Body of pancreas (tissue), 4 donors: ENCODE data around the gene HDAC2.

ENCODE experiments used
- POLR2A ChIP-seq, 3 donors: fragments of 450-650 bp; IDR thresholded peaks; one replicate each; pipeline ENCODE4 v1.6.1; 2016; ENCODE audit warnings: antibody characterized with exemption in 3 of 3, mild to moderate bottlenecking in 2 of 3
- TF ChIP-seq, protein P1 (sequence below), 7 experiments: fragments of 450-650 bp in 4 of 7; fragments of 200-600 bp in 3 of 7; sonication (generic) in 3 of 7; IDR thresholded peaks; one replicate each; pipeline ENCODE4 v1.5.1; 2016 to 2019; ENCODE audit warnings: antibody characterized with exemption in 7 of 7

DNA sequence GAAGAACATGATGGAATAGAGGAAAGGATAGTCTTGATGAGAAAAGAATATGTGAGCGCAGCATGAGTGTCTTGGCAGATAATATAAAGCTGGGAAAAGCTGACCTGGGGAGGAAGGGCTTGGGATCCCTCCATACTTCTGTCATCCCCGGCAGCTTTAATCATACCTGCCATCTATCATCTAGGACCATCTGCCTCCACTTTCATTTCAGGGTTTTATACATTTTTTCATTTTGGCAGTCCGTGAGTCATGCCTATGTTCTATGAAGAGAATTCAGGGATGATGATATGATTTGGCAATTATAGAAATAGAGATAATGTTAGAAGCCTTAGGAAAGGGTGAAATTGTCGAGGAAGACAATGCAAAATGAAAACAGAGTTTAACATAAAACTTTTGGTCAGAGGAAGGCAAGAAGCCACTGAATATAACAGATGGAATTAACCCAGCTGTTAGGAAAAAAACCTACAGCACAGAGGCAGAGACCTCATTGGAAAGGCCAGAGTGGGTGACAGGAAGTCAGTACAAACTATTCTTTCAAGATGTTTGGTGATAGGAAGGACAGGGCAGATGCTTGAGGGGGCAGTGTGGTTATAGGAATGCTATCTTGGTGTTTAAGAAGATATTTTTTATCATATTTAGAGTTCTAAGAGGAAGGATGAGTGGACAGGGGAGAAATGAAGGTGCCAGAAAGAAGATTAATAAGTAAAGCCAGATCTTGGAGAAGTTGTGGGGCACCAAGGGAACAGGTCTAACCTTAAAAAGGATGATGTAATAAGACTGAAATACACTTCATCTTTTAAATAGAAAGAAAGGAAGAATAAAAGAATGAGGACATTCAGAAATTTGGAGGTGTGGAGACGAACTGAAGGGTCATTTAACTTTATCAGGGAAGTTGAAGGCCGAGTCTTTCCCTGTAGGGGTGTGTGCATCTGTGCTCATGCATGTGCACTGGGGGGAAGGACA is 76.0 kb downstream of the HDAC2 start:
- TF ChIP-seq, protein P1, sequence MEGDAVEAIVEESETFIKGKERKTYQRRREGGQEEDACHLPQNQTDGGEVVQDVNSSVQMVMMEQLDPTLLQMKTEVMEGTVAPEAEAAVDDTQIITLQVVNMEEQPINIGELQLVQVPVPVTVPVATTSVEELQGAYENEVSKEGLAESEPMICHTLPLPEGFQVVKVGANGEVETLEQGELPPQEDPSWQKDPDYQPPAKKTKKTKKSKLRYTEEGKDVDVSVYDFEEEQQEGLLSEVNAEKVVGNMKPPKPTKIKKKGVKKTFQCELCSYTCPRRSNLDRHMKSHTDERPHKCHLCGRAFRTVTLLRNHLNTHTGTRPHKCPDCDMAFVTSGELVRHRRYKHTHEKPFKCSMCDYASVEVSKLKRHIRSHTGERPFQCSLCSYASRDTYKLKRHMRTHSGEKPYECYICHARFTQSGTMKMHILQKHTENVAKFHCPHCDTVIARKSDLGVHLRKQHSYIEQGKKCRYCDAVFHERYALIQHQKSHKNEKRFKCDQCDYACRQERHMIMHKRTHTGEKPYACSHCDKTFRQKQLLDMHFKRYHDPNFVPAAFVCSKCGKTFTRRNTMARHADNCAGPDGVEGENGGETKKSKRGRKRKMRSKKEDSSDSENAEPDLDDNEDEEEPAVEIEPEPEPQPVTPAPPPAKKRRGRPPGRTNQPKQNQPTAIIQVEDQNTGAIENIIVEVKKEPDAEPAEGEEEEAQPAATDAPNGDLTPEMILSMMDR (IDR thresholded peaks at IDR 0.05): no peak
- no peak for TF ChIP-seq POLR2A (IDR thresholded peaks at IDR 0.05)
